GM12872 (cell line): ENCODE measurements around the gene ZFP62.

Source experiments
- CTCF ChIP-seq: IDR thresholded peaks from 3 replicates; pipeline ENCODE4 v1.5.1; 2011; ENCODE audit warnings: low read depth, mild to moderate bottlenecking, low read length, moderate library complexity; ENCODE audit not compliant: insufficient read depth

ZFP62 gene

GRCh38 chr5:180816608-180817534 lies 44.2 kb downstream of the ZFP62 start:
- TF ChIP-seq CTCF = no peak

GRCh38 chr5:180815293-180815917 lies 45.7 kb downstream of the ZFP62 start:
- TF ChIP-seq CTCF = no peak

GRCh38 chr5:180813420-180813819 lies 47.7 kb downstream of the ZFP62 start:
- TF ChIP-seq CTCF = peak; percentile 37; the same call in 2 of the 3 replicates

- no peak for TF ChIP-seq CTCF
These were observed 49.4 kb downstream of the ZFP62 start for GRCh38 chr5:180811623-180812124.

- TF ChIP-seq CTCF = no peak
These were observed 50.0 kb downstream of the ZFP62 start for GRCh38 chr5:180810959-180811622.

- TF ChIP-seq CTCF = no peak
These were observed 50.7 kb downstream of the ZFP62 start for GRCh38 chr5:180810210-180810958.
